ENCODE results near the gene MTCL1. TPM values are rescaled to one million over a fixed set of nuclear protein-coding genes. Genes with fewer than 3 reads are reported as not detected.

Gene MTCL1
- total and polyA plus RNA-seq, 2 of the 8 experiments (the other 6 are each of a cell fraction or from before 2014, with no cell fraction given): 16.6 to 60.8 TPM

GRCh38 chr18:8818982-8819381 is 113.6 kb downstream of the MTCL1 start:
- H3K23ac ChIP-seq (ENCODE audit: insufficient read length): no peak overlapping the region
- CTCF ChIA-PET (ENCODE audit: partially characterized antibody): no interaction called here

More at GRCh38 chr18:8818982-8819381, 113.6 kb downstream of the MTCL1 start:
- Histone ChIP-seq H4K91ac (replicated peaks; ENCODE audit: insufficient read length, low read length) (no peak overlapping the region), H3K36me3 (ENCODE audit: control insufficient read depth in 2 of 4, insufficient read depth in 4 of 4, low read length in 3 of 4) (peaks cover 11 to 51% (median 24%) of the 10 kb centered on the region in 4 experiments), H2BK120ac (replicated peaks; ENCODE audit: low read depth, low read length) (no peak overlapping the region), H3K4ac (replicated peaks; ENCODE audit: insufficient read length, low read depth, low read length) (no peak overlapping the region), H4K5ac (ENCODE audit: insufficient read length, low read depth, low read length) (no peak overlapping the region), H3K56ac (replicated peaks; ENCODE audit: insufficient read length, low read depth, low read length) (no peak overlapping the region), H3K9ac (replicated peaks in 1 of 4; ENCODE audit: extremely low read depth in 1 of 4, low read depth in 3 of 4, low read length in 3 of 4) (no peak overlapping the region), H3K14ac (ENCODE audit: insufficient read length) (no peak overlapping the region), H3K4me3 (ENCODE audit: extremely low read depth in 1 of 4, insufficient read depth in 2 of 4, low read depth in 3 of 4, low read length in 4 of 4) (no peak overlapping the region), H3K18ac (ENCODE audit: extremely low read depth, low read length) (no peak overlapping the region), H3K4me1 (replicated peaks in 1 of 4; ENCODE audit: control insufficient read depth in 3 of 4, insufficient read depth in 4 of 4, low read length in 3 of 4) (no peaks in the 10 kb centered on the region), H3K23me2 (ENCODE audit: low read depth, low read length) (no peaks in the 10 kb centered on the region), H3K27ac (ENCODE audit: low read depth, low read length) (no peak overlapping the region), H2AFZ (ENCODE audit: low read length) (no peak overlapping the region), H2BK15ac (ENCODE audit: low read length) (no peak overlapping the region), H3K79me1 (ENCODE audit: low read depth, low read length) (no peaks in the 10 kb centered on the region), H4K8ac (ENCODE audit: extremely low read depth, insufficient read depth, low read length) (no peak overlapping the region), H4K20me1 (replicated peaks in 1 of 2; ENCODE audit: control insufficient read depth in 1 of 2, insufficient read depth in 2 of 2, low read length in 2 of 2) (no peaks in the 10 kb centered on the region), H2AK5ac (ENCODE audit: low read depth, low read length) (no peak overlapping the region), H3K9me3 (ENCODE audit: insufficient read depth in 2 of 2, low read depth in 1 of 2, low read length in 1 of 2) (no peaks in the 10 kb centered on the region), H2BK12ac (ENCODE audit: low read depth, low read length) (no peak overlapping the region), H3K4me2 (ENCODE audit: insufficient read depth in 1 of 2, low read depth in 2 of 2, low read length in 2 of 2) (no peak overlapping the region), H3K27me3 (replicated peaks in 1 of 4; ENCODE audit: control insufficient read depth in 3 of 4, extremely low read depth in 1 of 4, insufficient read depth in 3 of 4, low read length in 3 of 4) (no peaks in the 10 kb centered on the region), H3K79me2 (ENCODE audit: control insufficient read depth in 1 of 2, insufficient read depth in 2 of 2, low read length in 2 of 2) (no peaks in the 10 kb centered on the region), H2BK5ac (ENCODE audit: low read depth, low read length) (no peak overlapping the region), H2BK20ac (ENCODE audit: low read length) (no peak overlapping the region)
- DNase-seq (ENCODE audit: low read depth in 1 of 2, low spot score in 2 of 2) (no peak), FAIRE-seq (no peak)
- TF ChIP-seq SP2 (IDR thresholded peaks at IDR 0.05; ENCODE audit: low read length) (no peak), HDAC2 (IDR thresholded peaks at IDR 0.05; ENCODE audit: borderline replicate concordance in 1 of 2, low read depth in 2 of 2, low read length in 2 of 2) (no peak), CREB1 (IDR thresholded peaks at IDR 0.05) (no peak), EGR1 (IDR thresholded peaks at IDR 0.05; ENCODE audit: borderline replicate concordance, low read depth, low read length) (no peak), POLR2AphosphoS5 (IDR thresholded peaks at IDR 0.05; ENCODE audit: low read depth, low read length) (no peak), JUND (IDR thresholded peaks at IDR 0.05; ENCODE audit: low read length) (no peak), SP4 (IDR thresholded peaks at IDR 0.05; ENCODE audit: low read length) (no peak)
- 92% methylated on average over 15 of the region's 15 CpGs; no CpG with 5 or more reads in 1 of the 2 experiments for WGBS, 2 experiments (ENCODE audit: extremely low coverage in 1 of 2, insufficient coverage in 1 of 2, insufficient read length in 1 of 2, insufficient replicate concordance in 2 of 2, low coverage in 1 of 2, low lambda C conversion rate in 2 of 2, missing lambda C conversion rate in 1 of 2)
- POLR2A ChIA-PET (ENCODE audit: partially characterized antibody): no interaction called here
